ENCODE measurements around the gene GALNT16.
"Not testable (repeated sequence)": the region's sequence is repeated elsewhere in the genome, so short reads cannot be mapped to it uniquely, and the experiment has no call there.

Gene GALNT16

GRCh38 chr14:69259527-69260189, at the start of gene GALNT16:
Gene GALNT16, plus strand, starts transcription at chr14:69260158. Its CDS starts 133 bp downstream, at chr14:69260291.
- no peak for DNase-seq (ENCODE audit: low read depth in 2 of 2)

- DNase-seq (ENCODE audit: low read depth in 2 of 2), result no peak
These were observed 45.6 kb upstream of the GALNT16 start for GRCh38 chr14:69214393-69214792.

GRCh38 chr14:69217663-69218062, 42.3 kb upstream of the GALNT16 start:
- DNase-seq (ENCODE audit: low read depth in 2 of 2), result not testable (repeated sequence)

GRCh38 chr14:69224946-69225345, 35.0 kb upstream of the GALNT16 start:
- DNase-seq (ENCODE audit: low read depth in 2 of 2), result no peak

GRCh38 chr14:69226178-69226577, 33.8 kb upstream of the GALNT16 start:
- no peak for DNase-seq (ENCODE audit: low read depth in 2 of 2)

GRCh38 chr14:69226736-69227135, 33.2 kb upstream of the GALNT16 start:
- no peak for DNase-seq (ENCODE audit: low read depth in 2 of 2)

GRCh38 chr14:69231486-69231885, 28.5 kb upstream of the GALNT16 start:
- no peak for DNase-seq (ENCODE audit: low read depth in 2 of 2)

GRCh38 chr14:69232388-69232787, 27.6 kb upstream of the GALNT16 start:
- no peak for DNase-seq (ENCODE audit: low read depth in 2 of 2)

GRCh38 chr14:69234106-69234505, 25.9 kb upstream of the GALNT16 start:
- DNase-seq (ENCODE audit: low read depth in 2 of 2), result no peak

- no peak for DNase-seq (ENCODE audit: low read depth in 2 of 2)
These were observed 24.2 kb upstream of the GALNT16 start for GRCh38 chr14:69235708-69236107.

GRCh38 chr14:69237142-69237541, 22.8 kb upstream of the GALNT16 start:
- DNase-seq (ENCODE audit: low read depth in 2 of 2), result no peak

GRCh38 chr14:69237584-69237983, 22.4 kb upstream of the GALNT16 start:
- no peak for DNase-seq (ENCODE audit: low read depth in 2 of 2)

- no peak for DNase-seq (ENCODE audit: low read depth in 2 of 2)
These were observed 21.1 kb upstream of the GALNT16 start for GRCh38 chr14:69238883-69239282.

- no peak for DNase-seq (ENCODE audit: low read depth in 2 of 2)
These were observed 19.3 kb upstream of the GALNT16 start for GRCh38 chr14:69240527-69241173.

- no peak for DNase-seq (ENCODE audit: low read depth in 2 of 2)
These were observed 18.4 kb upstream of the GALNT16 start for GRCh38 chr14:69241577-69241976.

- DNase-seq (ENCODE audit: low read depth in 2 of 2), result peak; percentile 35 to 36
These were observed 17.4 kb upstream of the GALNT16 start for GRCh38 chr14:69242311-69243224.

GRCh38 chr14:69244946-69245345, 15.0 kb upstream of the GALNT16 start:
- no peak for DNase-seq (ENCODE audit: low read depth in 2 of 2)

GRCh38 chr14:69246331-69246730, 13.6 kb upstream of the GALNT16 start:
- DNase-seq (ENCODE audit: low read depth in 2 of 2), result no peak

GRCh38 chr14:69247676-69248440, 12.1 kb upstream of the GALNT16 start:
- DNase-seq (ENCODE audit: low read depth in 2 of 2), result peak; percentile 73 to 74

- no peak for DNase-seq (ENCODE audit: low read depth in 2 of 2)
These were observed 10.4 kb upstream of the GALNT16 start for GRCh38 chr14:69249603-69250002.

- DNase-seq (ENCODE audit: low read depth in 2 of 2), result no peak
These were observed 7.1 kb upstream of the GALNT16 start for GRCh38 chr14:69252851-69253250.

- no peak for DNase-seq (ENCODE audit: low read depth in 2 of 2)
These were observed 811 bp upstream of the GALNT16 start for GRCh38 chr14:69259168-69259526.
